Nephron (organoid): ENCODE data around the gene TDRD7.

Source experiments
- H3K27ac Mint-ChIP-seq, 3 experiments: 2 replicates each; pipeline ENCODE4 v1.8.0; 2020; ENCODE audit warnings: mixed read lengths in 3 of 3, mild to moderate bottlenecking in 2 of 3, moderate library complexity in 1 of 3
- H3K27me3 Mint-ChIP-seq: 2 replicates; pipeline ENCODE4 v1.8.0; 2021; ENCODE audit warnings: low read depth, mild to moderate bottlenecking, moderate library complexity, mixed read lengths
- H3K36me3 Mint-ChIP-seq: 2 replicates; pipeline ENCODE4 v1.8.0; 2020; ENCODE audit warnings: low read depth, mixed read lengths
- H3K4me1 Mint-ChIP-seq: 2 replicates; pipeline ENCODE4 v1.8.0; 2020; ENCODE audit warnings: mixed read lengths
- H3K4me3 Mint-ChIP-seq, 3 experiments: 2 replicates each; pipeline ENCODE4 v1.8.0; 2020; ENCODE audit warnings: mild to moderate bottlenecking in 3 of 3, mixed read lengths in 3 of 3, moderate library complexity in 2 of 3
- H3K9me3 Mint-ChIP-seq: 2 replicates; pipeline ENCODE4 v1.8.0; 2020; ENCODE audit warnings: mixed read lengths
- CTCF ChIP-seq, 3 experiments: fragments of 200-600 bp; sonication (generic); IDR thresholded peaks; one replicate each; pipeline ENCODE4 v1.5.0; 2021; ENCODE audit warnings: antibody characterized with exemption in 3 of 3; ENCODE audit not compliant: unreplicated experiment in 3 of 3

TDRD7 gene

DNA sequence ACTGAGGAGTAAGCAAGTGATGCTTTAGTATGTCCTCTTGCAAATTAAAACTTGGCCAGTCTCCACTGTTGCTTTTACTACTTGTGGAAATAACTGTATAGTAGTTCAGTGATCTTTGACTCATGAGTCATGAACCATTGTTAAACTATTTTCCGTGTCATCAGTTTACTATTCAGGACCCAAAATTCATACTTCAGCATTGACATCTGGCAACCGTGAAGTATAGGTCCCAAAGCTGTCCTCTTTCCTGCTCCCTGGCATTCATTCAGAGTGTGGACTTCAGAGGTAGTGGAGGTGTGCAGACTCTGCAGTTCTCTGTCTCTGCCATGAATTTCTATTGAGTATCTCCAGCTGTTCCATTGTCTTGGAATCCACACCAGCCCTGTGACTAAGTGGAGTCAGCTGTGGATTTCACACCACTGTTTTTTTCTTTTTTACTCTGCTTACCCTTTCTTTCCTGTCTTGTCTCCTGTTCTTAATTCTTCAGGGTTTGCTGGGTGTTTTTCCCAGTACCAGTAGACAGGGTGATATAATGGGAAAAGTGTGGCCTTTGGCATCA lies 7.5 kb downstream of the TDRD7 start:
- H3K4me1 Mint-ChIP-seq: peaks cover 9% of the 10 kb centered on the region
- no peak overlapping the region for H3K27ac Mint-ChIP-seq
- peaks cover 16% of the 10 kb centered on the region for H3K9me3 Mint-ChIP-seq
- H3K4me3 Mint-ChIP-seq: no peak overlapping the region
- no peaks in the 10 kb centered on the region for H3K36me3 Mint-ChIP-seq
- H3K27me3 Mint-ChIP-seq: peaks cover 20% of the 10 kb centered on the region
- no peak for TF ChIP-seq CTCF (IDR thresholded peaks at IDR 0.05; ENCODE audit: unreplicated experiment in 3 of 3)

- no peaks in the 10 kb centered on the region for H3K36me3 Mint-ChIP-seq
- H3K4me1 Mint-ChIP-seq: no peaks in the 10 kb centered on the region
- TF ChIP-seq CTCF (IDR thresholded peaks at IDR 0.05; ENCODE audit: unreplicated experiment in 3 of 3): no peak
- H3K4me3 Mint-ChIP-seq: no peak overlapping the region
- H3K27ac Mint-ChIP-seq: no peak overlapping the region
- no peaks in the 10 kb centered on the region for H3K27me3 Mint-ChIP-seq
- peaks cover 18% of the 10 kb centered on the region for H3K9me3 Mint-ChIP-seq
Observed at GRCh38 chr9:97425336-97425972, 13.6 kb downstream of the TDRD7 start.

- Mint-ChIP-seq H3K27ac (no peak overlapping the region), H3K4me1 (no peaks in the 10 kb centered on the region), H3K4me3 (no peak overlapping the region), H3K36me3 (no peaks in the 10 kb centered on the region), H3K27me3 (no peaks in the 10 kb centered on the region), H3K9me3 (peaks cover 15% of the 10 kb centered on the region)
- no peak for TF ChIP-seq CTCF (IDR thresholded peaks at IDR 0.05; ENCODE audit: unreplicated experiment in 3 of 3)
Observed at GRCh38 chr9:97425973-97426336, 14.1 kb downstream of the TDRD7 start.

- no peaks in the 10 kb centered on the region for H3K36me3 Mint-ChIP-seq
- peaks cover 13% of the 10 kb centered on the region for H3K9me3 Mint-ChIP-seq
- H3K4me3 Mint-ChIP-seq: no peak overlapping the region
- H3K4me1 Mint-ChIP-seq: no peaks in the 10 kb centered on the region
- H3K27me3 Mint-ChIP-seq: no peaks in the 10 kb centered on the region
- no peak overlapping the region for H3K27ac Mint-ChIP-seq
- no peak for TF ChIP-seq CTCF (IDR thresholded peaks at IDR 0.05; ENCODE audit: unreplicated experiment in 3 of 3)
Observed at GRCh38 chr9:97427885-97428284, 16.0 kb downstream of the TDRD7 start.

- Mint-ChIP-seq H3K27ac (no peak overlapping the region), H3K27me3 (no peaks in the 10 kb centered on the region), H3K9me3 (no peaks in the 10 kb centered on the region), H3K4me1 (no peaks in the 10 kb centered on the region), H3K36me3 (no peaks in the 10 kb centered on the region), H3K4me3 (no peak overlapping the region)
- TF ChIP-seq CTCF (IDR thresholded peaks at IDR 0.05; ENCODE audit: unreplicated experiment in 3 of 3): no peak
Observed at GRCh38 chr9:97430316-97431043, 18.6 kb downstream of the TDRD7 start.
